ENCODE results near the gene DYNC1LI1.

DYNC1LI1 gene

GRCh38 chr3:32570421-32571191, at the start of gene DYNC1LI1:
DYNC1LI1 (minus strand) TSS chr3:32570858; CDS start chr3:32570770, 88 bp downstream.
- peak; percentile 52 for DNase-seq (ENCODE audit: low read depth)

GRCh38 chr3:32619395-32619794, 48.7 kb upstream of the DYNC1LI1 start:
- no peak for DNase-seq (ENCODE audit: low read depth)
- TF ChIP-seq CTCF (IDR thresholded peaks at IDR 0.05; ENCODE audit: control insufficient read depth, insufficient read depth, low read depth, low read length, missing control alignments) = no peak
- H3K4me3 ChIP-seq (ENCODE audit: control insufficient read depth, low read depth, low read length) = no peak overlapping the region

More at GRCh38 chr3:32570421-32571191, at the start of gene DYNC1LI1:
- TF ChIP-seq CTCF (IDR thresholded peaks at IDR 0.05; ENCODE audit: control insufficient read depth, insufficient read depth, low read depth, low read length, missing control alignments) = no peak
- H3K4me3 ChIP-seq (ENCODE audit: control insufficient read depth, low read depth, low read length) = peak within 1 kb of the TSS; percentile 87

GRCh38 chr3:32616267-32616962, 45.8 kb upstream of the DYNC1LI1 start:
- DNase-seq (ENCODE audit: low read depth) = no peak
- TF ChIP-seq CTCF (IDR thresholded peaks at IDR 0.05; ENCODE audit: control insufficient read depth, insufficient read depth, low read depth, low read length, missing control alignments) = no peak
- H3K4me3 ChIP-seq (ENCODE audit: control insufficient read depth, low read depth, low read length) = no peak overlapping the region

GRCh38 chr3:32614956-32615355, 44.3 kb upstream of the DYNC1LI1 start:
- DNase-seq (ENCODE audit: low read depth) = peak; percentile 8
- H3K4me3 ChIP-seq (ENCODE audit: control insufficient read depth, low read depth, low read length) = no peak overlapping the region
- TF ChIP-seq CTCF (IDR thresholded peaks at IDR 0.05; ENCODE audit: control insufficient read depth, insufficient read depth, low read depth, low read length, missing control alignments) = no peak

- DNase-seq (ENCODE audit: low read depth) = no peak
- H3K4me3 ChIP-seq (ENCODE audit: control insufficient read depth, low read depth, low read length) = no peak overlapping the region
- no peak for TF ChIP-seq CTCF (IDR thresholded peaks at IDR 0.05; ENCODE audit: control insufficient read depth, insufficient read depth, low read depth, low read length, missing control alignments)
These were observed 42.5 kb upstream of the DYNC1LI1 start for GRCh38 chr3:32613183-32613582.

- no peak overlapping the region for H3K4me3 ChIP-seq (ENCODE audit: control insufficient read depth, low read depth, low read length)
- no peak for DNase-seq (ENCODE audit: low read depth)
- TF ChIP-seq CTCF (IDR thresholded peaks at IDR 0.05; ENCODE audit: control insufficient read depth, insufficient read depth, low read depth, low read length, missing control alignments) = no peak
These were observed 41.9 kb upstream of the DYNC1LI1 start for GRCh38 chr3:32612547-32612946.

Measured in AG09309 (cell line).